Activated gamma-delta T cell (primary cell): ENCODE results near the gene C4orf50.

Source experiments
- DNase-seq: peaks from one replicate; lab custom pipeline; 2025; lab: John Stamatoyannopoulos, UW

The C4orf50 gene

DNA sequence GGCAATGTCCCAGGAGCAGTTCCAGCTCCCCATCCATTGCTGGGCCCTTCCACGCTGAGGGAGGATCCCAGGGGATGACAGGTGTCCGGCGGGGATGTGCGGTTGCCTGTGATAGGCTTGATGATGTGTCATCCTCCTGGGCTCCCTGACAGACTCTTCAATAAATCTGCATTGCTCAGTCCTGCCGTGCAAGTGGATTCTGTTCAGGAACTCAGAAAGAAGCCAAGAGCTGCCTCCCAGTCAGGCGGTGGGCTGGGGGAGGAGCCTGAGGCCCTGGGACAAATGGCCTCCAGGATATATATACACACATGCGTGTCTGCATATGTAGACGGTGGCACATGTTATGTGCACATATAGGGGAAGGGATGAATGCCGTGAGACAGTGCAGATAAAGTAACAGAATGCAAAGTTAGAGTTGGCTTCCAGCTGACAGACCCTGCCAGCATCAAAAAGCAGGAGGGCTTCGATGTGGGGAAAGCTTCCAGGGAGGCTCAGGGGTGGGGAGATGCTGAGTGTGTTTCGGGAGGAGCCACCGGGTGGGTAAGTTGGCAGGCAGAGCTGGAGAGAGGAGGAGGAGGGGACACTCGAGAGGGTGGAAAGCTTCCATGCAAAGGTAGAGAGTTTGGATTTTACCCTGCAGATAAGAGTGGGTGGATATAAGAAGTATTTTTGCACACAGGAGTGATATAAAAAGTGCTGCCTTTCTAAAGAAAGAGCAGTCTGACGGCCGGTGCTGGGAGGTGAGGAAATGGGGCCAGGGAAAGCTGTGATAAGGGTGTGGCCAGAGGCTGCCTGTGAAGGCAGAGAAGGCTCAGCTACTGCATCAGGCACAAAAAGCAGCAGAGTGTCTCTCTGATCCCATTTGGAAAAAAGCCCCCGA, 96.9 kb downstream of the C4orf50 start:
- DNase-seq = no peak

DNA sequence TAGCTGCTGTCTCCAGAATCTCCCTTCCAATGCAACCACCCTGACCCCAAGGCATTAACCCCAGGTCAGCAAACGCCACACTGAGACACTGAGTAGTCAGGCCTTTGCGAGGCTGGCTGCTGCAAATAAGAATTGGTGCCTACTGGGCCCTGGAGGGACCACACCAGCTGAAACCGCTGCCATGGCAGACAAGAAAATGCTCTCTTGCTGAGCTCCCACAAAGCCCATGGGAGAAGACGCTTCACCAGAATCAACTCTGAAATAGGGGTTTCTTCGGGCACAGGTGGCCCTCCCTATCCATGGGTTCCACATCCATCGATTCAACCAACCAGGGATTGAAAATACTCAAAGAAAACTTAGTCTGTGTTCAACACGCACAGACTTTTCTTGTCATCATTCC, 98.7 kb downstream of the C4orf50 start:
- DNase-seq = no peak

DNA sequence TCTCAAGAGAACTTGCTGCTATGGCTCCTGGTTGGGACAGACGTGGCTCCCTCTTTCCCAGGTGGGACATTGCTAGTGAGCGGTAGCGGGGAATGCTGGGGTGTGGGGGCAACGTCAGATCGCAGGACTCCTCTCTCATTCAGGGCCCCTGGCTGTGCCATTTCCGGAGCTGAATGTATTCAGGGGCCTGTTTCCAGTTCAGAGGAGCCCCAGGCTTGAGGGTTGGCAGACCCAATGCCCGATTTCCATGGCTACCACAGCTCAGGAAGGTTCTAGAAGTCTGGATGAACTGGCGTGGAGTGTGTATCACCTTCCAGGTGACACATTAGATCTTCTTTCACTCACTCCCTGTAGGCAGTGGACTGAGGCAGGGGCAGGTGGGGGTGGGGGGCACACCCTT, 99.2 kb downstream of the C4orf50 start:
- DNase-seq = no peak

DNA sequence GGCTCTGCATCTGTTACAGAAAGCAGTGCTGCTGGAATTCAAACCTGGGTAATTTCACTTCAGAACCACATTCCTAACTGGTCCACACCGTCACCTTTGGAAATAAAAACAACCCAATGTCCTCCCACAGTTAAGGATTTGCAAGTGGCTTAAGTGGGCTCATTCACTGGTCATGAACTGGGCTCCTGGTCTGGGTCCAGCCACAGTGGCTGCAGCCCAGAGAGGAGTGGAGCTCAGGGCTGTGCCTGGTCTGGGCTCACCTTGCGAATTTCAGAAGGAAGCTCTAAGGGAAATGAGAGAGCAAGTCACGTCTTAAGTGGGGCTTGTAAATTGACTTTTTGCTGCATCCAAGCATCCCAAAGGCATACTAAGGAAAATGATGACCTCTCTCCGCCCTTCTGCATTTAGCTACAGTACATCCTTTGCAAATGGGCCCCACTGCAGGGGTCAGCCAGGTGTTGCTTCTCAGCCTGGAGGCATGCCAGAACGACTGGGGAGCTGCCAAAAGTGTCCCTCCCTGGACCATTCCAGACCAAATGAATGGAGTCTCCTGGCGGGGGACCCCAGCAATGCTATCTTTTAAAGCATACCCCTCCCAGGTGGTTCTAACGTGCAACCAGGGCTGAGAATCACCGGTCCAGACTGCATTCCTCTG, 99.8 kb downstream of the C4orf50 start:
- no peak for DNase-seq

DNA sequence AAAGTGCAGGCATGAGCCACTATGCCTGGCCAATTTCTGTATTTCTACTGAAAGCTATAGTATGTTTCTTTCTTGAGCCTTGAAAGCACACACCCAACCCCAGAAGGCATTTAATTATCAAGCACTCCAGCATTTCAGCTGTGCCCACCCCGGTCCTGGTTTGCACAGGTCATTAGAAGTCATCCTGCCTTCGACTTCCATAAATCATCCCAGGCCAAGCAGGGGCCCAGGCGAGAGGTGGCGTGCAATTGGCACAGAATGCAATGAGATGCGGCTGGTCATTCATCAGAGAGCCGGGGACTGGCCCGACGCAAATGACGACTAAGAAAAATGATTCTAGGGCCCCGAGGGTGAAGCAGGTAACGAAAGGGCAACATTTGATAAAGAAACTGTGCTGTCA, 100.6 kb downstream of the C4orf50 start:
- DNase-seq = no peak

DNA sequence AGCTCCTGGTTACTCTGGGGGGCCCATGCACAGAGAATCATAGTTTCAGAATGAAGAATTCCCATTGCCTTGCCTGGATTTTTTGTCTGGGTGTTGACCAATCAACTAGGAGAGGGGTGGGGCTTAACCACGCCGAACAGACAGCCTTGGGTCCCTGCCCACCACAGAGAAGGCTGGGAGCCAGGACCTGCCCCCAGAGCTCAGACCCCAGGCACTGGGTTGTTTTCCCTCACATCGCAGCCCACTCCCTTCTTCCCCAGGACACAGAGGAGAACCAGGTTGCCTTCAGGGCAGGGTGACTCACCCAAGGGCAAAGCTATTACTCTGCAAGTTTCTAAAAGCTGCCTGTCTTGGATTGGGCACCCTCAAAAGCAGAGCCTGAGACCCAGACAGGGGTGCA, 102.0 kb downstream of the C4orf50 start:
- no peak for DNase-seq

DNA sequence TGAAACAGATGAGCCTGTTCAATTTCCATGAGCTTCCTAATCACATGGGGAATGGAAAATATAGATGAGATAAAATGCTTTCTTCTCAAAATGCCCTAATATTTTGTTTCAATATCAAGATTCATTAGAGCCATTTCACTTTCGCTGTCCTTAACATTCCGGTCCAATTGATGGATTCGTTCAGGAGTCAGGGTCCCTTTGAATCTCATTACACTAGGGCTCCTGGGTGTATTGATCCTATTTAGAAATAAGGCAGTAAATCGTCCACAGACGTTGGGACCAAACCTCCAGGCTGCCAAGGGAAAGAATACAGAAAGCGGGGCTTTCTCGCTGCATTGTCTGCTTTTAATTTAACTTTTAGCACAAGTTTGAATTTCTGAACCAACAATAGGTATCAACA, 104.8 kb downstream of the C4orf50 start:
- DNase-seq = no peak

DNA sequence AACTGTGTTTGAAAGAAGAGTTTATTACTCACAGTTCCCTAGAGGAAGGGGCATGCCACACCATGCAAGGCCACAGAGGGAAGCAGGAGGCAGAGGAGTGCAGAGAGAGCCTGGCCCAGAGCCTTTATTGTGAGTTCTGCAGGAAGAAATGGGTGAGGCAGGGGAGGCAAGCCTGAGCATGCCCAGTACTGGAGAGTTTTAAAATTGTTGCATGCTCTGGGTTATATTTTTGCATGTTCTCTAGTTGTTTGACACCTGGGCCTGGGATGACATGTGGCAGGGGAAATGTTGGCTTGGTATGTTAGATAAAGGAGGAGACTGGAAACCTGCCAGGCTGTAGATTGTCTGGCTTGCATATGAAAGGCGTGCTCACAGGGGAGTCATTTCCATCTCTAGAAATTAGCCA, 105.6 kb downstream of the C4orf50 start:
- DNase-seq = no peak

DNA sequence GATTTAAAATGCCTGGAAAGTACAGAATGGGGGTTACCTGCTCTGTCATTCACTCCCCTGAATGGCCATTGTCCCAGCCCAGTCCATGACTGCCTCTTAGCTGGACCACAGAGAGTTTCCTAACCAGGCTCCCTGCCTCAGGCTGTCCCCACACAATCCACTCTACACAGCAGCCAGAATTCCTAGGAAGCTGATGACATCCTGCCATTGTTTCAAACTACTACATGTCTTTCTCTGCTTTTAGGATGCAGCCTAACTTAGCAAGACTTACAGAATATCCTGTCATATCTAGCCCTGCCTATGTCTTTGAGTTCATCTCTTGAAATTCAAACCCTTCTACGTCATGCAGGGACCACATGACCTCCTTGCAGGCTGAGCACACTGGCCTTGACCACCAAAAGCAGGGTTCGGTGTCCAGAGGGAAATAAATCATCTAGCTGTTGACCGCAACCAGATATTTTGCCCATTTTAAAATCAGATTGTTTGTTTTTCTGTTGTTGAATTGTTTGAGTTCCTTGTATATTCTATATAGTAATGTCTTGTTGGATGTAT, 109.3 kb downstream of the C4orf50 start:
- DNase-seq = no peak

DNA sequence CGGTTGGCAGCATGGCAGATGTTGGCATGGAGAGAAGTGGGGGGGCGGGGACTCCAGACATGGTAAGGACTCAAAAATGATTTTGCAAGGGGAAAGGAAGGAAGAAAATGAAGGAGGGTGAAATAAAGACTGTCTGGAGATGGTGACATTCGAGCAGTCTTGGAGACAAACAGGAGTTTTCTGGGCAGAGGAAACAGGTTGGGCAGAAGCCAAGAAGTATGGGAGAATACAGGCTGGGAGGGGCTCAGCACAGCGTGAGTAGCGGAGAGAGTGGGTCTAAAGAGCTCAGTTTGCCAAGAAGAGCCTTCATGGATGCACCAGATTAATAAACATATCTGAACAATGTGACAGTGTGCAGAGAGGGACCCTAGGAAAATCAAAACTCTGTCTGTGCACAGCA, 112.0 kb downstream of the C4orf50 start:
- no peak for DNase-seq

DNA sequence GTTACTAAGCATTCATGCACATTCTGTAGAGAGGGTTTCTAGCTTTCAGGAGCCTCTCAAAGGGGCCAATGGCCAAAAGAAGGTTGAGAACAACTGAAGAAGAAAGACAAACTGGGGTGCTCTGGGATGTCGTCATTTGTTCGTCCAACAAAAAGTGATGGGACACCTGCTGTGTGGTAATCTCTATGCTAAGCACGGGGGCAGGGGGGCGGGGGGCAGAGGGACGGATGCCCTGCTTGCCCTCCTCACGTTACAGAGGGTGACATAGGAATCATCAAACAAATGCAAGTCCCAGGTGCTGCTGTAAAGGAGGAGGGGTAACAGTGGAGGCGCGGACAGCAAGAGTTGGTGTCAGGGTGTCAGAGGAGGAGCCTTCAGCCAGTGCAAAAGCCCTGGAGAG, 112.5 kb downstream of the C4orf50 start:
- DNase-seq = no peak

DNA sequence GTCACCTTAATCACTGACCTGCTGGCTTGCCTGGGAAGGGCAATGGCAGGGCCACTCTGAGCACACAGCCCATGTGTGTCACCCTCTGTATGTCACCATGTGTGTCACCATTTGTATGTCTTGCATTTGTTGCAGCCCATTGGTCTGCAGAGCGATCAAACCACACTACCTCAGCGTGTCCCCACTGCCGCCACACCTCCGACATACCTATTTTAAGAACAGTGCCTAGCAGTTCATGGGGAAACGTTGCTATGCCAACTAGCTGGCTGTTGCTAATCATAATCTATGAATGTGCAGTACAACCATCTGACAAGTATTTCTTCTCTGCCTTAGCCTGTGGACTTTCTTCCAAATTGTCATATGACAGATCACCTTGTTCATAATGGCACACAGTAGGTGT, 117.4 kb downstream of the C4orf50 start:
- no peak for DNase-seq

DNA sequence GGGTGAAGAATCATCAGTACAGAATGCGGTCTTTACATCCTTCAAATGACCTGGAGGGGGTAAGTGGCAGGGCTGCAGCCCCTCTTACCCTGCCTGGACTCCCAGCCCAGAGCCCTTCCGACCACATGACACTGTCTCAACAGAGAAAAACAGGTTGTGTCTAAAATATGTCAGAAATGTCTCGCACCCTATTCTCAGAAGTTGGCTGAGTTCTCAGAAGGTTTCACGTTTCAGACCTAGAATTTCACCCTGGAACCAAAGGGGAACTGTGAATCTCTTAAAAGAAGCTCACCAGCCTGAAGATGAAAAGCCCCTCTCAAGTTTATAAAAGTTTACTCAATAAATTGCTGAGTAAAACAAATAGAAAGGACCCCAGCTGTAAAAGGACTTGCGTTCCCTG, 118.3 kb downstream of the C4orf50 start:
- DNase-seq = no peak

DNA sequence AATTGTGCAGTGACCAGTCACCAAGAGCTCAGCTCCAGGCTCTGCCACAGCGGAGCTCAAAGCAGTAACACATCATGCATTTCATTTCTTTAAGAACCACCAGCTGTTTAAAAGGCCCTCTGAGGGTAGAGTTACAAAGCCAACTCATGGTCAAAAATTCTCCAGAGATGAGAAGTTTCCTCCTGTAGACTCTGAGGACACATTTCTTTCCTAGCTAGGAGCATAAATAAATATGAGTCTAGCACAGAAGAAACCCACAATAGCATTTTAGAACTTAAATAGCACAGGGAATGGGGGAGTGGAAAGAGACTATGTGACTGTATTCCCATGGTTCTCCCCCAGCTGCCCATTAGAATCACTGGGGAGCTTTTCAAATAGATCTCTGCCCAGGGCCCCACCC, 118.8 kb downstream of the C4orf50 start:
- DNase-seq = no peak

DNA sequence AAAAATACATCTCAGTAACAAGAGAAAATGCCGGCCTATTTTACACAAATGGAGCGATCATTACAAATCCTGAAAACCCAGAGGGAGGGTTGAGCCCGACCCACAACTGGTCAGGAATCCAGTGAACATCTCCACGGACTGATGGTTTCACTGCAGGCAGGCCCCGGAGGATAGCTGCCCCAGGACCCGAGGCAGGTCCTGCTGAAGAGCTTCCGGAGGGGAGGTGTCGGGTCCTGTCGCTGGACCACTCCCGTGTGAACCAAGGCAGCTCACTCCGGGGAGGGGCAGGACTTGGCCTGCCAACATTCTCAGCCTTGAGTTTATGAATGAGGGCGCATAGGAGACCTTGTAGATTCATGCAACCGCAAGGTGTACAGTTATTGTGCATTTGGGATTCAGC, 120.6 kb downstream of the C4orf50 start:
- no peak for DNase-seq

DNA sequence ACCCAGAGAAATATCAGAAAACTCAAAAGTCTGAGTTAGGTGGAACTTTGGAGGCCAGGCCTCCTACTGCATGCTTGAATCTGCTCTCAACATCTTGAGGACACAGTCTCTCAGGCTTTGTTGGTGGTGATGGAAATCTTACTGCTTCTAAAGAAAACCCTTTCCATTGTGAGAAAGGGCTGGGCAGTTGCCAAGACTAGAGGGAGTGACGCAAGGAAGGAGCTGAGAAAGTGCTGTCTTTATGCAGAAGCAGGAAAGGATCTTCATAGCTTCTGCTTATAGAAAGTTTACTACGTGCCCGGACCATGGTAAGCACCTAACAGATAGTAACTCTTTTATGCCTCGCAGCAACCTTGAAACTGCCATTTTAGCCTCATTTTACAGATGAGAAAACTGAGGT, 122.9 kb downstream of the C4orf50 start:
- no peak for DNase-seq

DNA sequence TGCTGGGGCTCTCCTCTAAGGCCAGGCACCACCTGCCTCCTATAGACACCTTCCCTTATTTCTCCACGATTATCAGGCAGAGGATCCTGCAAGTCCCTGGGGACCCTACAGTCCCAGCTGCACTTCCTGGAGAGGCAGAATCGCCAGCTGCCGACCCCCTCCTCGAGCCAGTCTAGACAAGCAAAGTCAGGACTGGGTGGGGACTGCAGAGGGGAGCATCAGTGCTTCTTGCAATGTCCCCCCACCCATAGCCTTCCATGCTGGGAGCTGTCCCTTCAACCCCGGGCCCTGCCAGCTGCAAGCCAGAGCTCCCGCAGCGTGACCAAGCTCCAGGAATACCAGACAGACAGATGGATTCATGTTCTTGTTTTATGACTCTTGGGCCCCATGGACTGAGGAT, 124.0 kb downstream of the C4orf50 start:
- DNase-seq = no peak

DNA sequence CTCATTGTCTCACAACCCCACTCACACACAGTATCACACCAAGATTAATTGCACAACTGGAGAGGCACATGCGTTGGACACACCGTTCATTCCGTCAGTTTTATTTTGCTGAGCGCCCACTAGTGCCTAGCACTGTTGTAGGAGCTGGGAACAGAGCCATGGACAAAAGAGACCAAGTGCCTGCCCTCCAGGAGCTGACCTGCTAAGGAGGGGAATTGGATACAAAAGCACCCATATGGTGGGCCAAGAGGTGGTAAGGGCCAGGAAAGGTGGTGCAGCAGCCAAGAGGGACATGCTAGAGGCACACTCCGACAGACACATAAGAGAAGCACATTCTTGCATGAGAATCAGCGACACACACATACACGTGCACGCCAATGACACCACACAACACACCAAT, 124.6 kb downstream of the C4orf50 start:
- DNase-seq = no peak

DNA sequence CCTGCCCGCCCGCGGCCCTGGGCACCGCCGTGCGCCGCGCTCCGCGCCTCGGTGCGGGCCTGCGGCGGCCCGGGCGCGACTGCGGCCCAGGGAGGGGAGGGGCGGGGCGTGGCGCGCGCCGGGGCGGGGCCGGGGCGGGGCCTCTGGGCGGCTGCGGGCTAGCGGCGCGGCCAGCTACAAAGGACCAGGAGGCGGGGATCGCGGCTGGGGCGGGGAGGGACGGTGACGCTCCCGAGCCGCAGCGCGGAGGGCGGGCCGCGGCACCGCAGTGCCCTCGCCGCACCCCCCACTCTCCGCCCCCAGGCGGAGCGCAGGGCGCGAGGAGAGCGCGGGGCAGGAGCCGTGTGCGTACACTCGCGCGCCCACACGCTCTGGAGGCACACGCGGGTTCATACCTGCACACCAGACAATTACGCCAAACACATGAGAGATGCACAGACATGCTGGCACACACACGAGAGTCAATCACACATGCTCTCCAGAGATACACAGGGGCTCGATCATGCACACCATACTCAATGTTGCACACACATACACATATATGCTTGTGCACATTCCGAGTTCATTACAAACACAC, 125.1 kb downstream of the C4orf50 start, which contains the start of gene CRMP1:
Gene CRMP1, minus strand, starts transcription at position 83 of the 577 bp plus-strand sequence. CDS start 117 bp downstream, outside the sequence.
- DNase-seq = no peak

DNA sequence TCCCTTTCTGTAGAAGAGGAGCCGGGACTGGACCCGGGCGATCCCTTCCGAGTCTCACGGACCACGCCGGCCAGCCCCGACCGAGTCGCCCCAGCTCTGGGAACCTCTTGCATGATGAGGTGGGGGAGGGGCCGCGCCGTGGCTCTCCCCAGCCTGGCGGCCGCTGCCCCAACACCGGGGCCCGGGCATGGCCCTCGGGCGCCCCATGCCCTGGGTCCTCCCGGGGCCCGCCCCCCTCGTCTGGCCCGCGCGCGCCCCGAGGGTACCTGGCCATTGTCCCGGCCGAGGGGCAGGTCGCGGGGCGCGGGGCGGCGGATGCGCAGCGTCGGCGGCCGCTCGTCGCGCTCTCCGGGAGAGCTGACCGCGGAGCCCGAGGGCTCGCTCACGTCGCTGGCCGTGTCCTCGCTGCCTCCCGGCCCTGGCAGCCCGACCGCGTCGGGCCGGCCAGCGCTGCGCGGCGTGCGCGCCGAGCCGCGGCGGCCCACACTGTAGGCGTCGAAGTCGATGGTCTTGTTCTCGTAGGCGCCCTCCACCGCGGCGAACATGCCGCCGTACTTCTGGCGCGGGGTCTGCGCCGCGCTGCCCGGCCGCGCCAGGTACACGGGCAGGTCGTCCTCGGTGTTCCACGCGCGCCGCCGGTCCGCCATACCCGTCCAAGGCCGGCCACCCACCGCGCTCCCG, 125.8 kb downstream of the C4orf50 start:
- no peak for DNase-seq

DNA sequence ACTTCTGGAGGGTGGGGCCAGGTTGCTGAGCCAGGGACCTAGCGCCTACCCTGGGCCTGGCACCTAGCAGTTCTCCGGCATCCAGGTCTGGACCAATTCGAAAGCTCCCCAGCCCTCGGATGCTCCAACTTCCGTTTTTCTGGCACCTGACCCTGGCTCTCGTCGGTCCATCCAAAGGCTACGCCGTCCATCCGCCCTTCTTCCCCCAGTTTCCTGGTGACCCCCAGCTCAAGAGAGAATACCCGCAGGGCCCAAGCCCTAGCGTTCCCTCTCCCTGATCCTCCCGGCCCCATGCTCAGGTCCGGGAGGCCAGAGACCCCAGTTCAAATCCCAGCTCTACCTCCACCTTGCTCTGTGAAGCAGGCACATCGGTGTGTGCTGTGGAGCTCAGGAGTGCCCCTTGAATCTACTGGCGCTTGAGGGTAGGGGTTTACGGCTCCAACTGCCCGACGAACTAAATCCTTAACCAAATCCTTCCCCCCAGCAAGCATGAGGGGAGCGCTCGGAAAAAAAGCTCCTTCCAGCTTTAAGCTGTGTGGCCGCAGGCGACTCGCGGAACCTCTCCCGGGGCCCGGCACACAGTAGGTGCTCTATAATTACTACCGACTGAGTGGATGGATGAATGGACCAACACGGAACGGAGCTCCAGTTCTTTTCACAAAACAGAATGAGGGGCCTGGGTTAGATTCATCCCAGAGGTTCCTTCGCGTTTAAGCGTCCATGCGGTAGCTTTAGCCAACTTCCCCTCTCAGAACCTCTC, 126.5 kb downstream of the C4orf50 start:
- DNase-seq = no peak
